ENCODE measurements around the gene MPHOSPH9.

DNA sequence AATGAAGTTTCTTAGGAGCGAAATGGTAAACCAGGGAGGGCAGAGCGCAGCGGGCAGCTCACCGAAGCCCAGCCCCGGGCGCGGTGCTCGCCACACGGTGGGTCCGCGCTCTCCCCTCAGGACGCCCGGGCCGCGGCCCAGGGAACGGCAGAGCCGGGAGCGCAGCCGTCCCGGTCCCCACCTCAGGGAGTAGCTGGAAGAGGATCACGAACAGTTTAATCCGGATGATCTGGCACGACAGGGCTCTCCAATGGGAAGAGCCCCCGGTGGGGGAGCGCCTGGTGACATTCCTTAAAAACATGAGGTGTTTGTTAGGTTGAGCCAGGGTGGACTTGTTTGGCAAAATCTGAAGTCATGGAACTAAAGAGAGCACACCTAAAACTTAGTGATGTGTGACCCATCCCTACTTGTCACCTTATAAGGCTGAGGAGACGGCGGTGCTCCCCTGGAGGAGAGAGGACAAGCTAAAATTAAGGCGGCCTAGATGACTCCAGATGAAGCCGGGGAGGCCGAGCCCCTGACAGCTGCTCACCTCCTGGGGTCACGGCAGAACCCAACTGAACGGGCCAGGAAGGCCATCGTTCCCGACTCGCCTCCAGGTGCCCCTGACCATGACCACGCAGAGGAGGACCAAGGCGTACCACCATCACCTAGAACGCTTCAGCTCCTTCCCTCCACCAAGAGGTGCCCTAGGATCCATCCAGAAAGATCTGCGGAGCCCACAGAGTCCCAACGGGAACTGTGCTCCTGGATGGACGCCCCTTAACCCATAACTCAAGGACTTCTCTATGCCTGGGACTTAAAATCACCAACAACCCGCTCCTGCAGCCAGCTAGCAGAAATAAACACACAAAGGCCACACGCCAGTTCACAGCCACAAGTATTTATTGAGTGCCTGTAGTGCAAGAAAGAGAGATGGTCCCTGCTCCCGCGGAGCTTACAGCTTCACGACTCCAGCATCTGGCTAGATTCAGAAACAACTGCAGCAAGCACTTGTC lies 81.2 kb downstream of the MPHOSPH9 start:
- TF ChIP-seq CTCF (IDR thresholded peaks at IDR 0.05) = no peak
- TF ChIP-seq POLR2AphosphoS5 (IDR thresholded peaks at IDR 0.05; ENCODE audit: low read depth, low read length) = peak; percentile 60; the same call in 1 of the 2 replicates
